Uterine smooth muscle cell (primary cell): ENCODE data around the gene FAM200A. TPM values are rescaled to one million over a fixed set of nuclear protein-coding genes. Genes with fewer than 3 reads are reported as not detected.

ENCODE experiments used
- total RNA-seq: library from RNA; depleted of rRNA; stranded (reverse); fragments of >200 nt; gene quantifications from 2 replicates; pipeline ENCODE4 v1.2.3, GENCODE V29; 2014

The FAM200A gene
- total RNA-seq, result 6.9 and 7.9 TPM in 2 replicates

DNA sequence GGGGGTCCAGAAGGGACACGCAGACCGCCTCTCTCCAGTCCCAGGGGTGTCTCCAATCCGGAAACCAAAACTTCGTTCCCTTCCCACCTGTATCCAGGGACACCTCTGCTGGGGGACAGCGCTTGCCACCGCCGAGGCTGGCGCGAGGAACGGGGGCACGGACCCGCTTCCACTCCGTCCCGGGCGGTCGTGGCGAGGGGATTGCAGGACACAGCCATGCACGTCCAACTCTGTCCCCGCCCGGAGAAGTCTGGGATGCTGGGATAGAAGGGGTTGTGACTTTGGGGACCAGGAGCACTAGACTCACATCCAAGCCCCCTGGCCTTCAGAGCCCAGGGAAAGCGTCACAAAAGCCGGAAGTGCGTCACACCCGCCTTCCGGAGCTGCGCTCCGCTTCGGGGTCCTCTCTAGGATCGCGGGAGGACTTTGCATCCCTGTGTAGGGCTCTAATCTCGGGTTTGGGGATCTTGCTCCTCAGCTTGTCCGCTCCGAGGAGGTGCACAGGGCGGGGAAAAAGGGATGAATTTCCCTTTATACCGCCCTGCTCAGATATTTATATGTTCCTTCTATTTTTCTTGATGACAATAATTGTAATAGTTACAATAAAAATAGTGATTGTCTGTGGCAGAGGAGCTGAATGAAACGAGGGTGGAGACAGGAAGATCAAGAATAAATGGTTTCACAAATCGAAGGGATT is at the start of gene FAM200A:
TSS of gene FAM200A (minus strand) at position 348 of the 697 bp plus-strand sequence. CDS start 3,707 bp downstream, outside the sequence.

DNA sequence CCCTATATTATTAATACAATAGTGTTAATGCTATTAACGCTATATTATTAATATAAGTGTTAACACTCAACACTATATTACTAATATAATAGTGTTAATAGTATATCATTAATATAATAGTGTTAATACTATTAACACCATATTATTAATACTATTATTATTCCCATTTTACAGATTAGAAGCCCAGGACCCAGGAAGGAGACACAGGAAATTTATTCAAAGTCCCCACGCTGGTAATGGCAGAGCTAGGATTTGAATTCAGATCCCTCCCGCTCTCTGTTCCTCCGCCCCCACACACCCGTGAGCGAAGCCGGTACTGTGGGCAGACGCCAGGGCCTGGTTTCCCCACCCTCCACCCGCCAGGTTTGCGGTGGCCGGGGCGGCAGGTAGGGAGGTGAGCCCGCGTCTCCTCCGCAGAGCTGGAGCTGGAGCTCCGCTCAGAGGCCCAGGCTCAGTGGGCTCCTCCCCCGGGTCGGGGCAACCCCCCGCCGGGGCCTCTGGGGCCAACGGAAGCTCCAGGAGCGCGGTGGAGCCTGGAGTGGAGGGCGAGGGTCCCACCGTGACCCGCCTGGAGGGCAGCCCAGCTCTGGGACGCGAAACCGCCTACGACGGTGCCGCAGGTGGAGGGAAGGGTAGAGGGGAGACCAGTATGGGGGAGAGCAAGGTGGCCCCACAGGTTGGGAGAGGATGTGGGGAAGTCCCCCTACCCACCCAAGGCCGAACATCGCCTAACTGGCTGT is 46.0 kb upstream of the FAM200A start, which contains the start of gene TMEM225B:
TSS of gene TMEM225B (plus strand) at position 506 of the 740 bp plus-strand sequence. CDS start 6,122 bp downstream, outside the sequence.

GRCh38 chr7:99558306-99559174 is 6.6 kb upstream of the FAM200A start, which contains the start of gene ZNF655:
Gene ZNF655, plus strand, starts transcription at chr7:99558642. Its CDS starts 1,918 bp downstream, at chr7:99560560.

GRCh38 chr7:99504603-99505323 is 47.2 kb downstream of the FAM200A start, which contains the start of gene ZKSCAN5:
Gene ZKSCAN5, plus strand, starts transcription at chr7:99504662. Its CDS starts 1,383 bp downstream, at chr7:99506045.

GRCh38 chr7:99499721-99500636 is 51.9 kb downstream of the FAM200A start, which contains the start of gene ZNF394:
Gene ZNF394, minus strand, starts transcription at chr7:99500281. Its CDS starts 188 bp downstream, at chr7:99500093.

Other genes starting within 250 kb of the FAM200A start
- 327 and 334 TPM in 2 replicates for gene ARPC1A, start 226.2 kb downstream of the FAM200A start, total RNA-seq
- gene ARPC1B, start 177.4 kb downstream of the FAM200A start, total RNA-seq, result 473 and 553 TPM in 2 replicates
- 80.1 and 121 TPM in 2 replicates for gene PDAP1, start 143.5 kb downstream of the FAM200A start, total RNA-seq
- gene BUD31, start 143.1 kb downstream of the FAM200A start, total RNA-seq, result 103 and 113 TPM in 2 replicates
- 8.6 and 9.8 TPM in 2 replicates for gene PTCD1, start 113.3 kb downstream of the FAM200A start, total RNA-seq
- 45.3 and 46.0 TPM in 2 replicates for gene CPSF4, start 113.2 kb downstream of the FAM200A start, total RNA-seq
- gene ATP5MF, start 85.9 kb downstream of the FAM200A start, total RNA-seq, result 164 and 387 TPM in 2 replicates
- 7.3 and 9.1 TPM in 2 replicates for gene ZNF789, start 79.2 kb downstream of the FAM200A start, total RNA-seq
- 21.5 and 26.0 TPM in 2 replicates for gene ZNF394, start 51.8 kb downstream of the FAM200A start, total RNA-seq
- gene ZKSCAN5, start 47.5 kb downstream of the FAM200A start, total RNA-seq, result 13.6 and 13.7 TPM in 2 replicates
- gene ZNF655, start 6.5 kb upstream of the FAM200A start, total RNA-seq, result 74.0 and 82.1 TPM in 2 replicates
- gene TMEM225B, start 46.2 kb upstream of the FAM200A start, total RNA-seq, result 0.55 and 1.2 TPM in 2 replicates
- 11.5 and 12.5 TPM in 2 replicates for gene ZSCAN25, start 64.8 kb upstream of the FAM200A start, total RNA-seq
- 3.5 and 4.8 TPM in 2 replicates for gene CYP3A5, start 127.9 kb upstream of the FAM200A start, total RNA-seq
- 0.55 and 1.2 TPM in 2 replicates for gene CYP3A7, start 183.1 kb upstream of the FAM200A start, total RNA-seq
- not detected in 2 replicates for gene CYP3A4, start 232.1 kb upstream of the FAM200A start, total RNA-seq